Parietal lobe (tissue), 1 donor: ENCODE results near the gene CHCHD4. TPM values are rescaled to one million over a fixed set of nuclear protein-coding genes. Genes with fewer than 3 reads are reported as not detected.

Experiments
- total RNA-seq: library from RNA; depleted of rRNA; stranded (reverse); fragments of >200 nt; gene quantifications from one replicate; pipeline ENCODE4 v1.2.3, GENCODE V29; 2014

Gene CHCHD4
- total RNA-seq = 9.4 TPM

GRCh38 chr3:14124615-14125192 is at the start of gene CHCHD4, which contains the start of gene TMEM43:
Gene CHCHD4 (minus strand): TSS chr3:14124870. CDS start chr3:14124676, 194 bp downstream.
Gene TMEM43 (plus strand): TSS chr3:14125052. CDS start chr3:14125194, 142 bp downstream.

Other genes with a start within 250 kb of the CHCHD4 start
- gene WNT7A, start 244.8 kb downstream of the CHCHD4 start, total RNA-seq = 10.6 TPM
- gene TMEM43, start 182 bp upstream of the CHCHD4 start, total RNA-seq = 42.3 TPM
- gene XPC, start 53.7 kb upstream of the CHCHD4 start, total RNA-seq = 26.3 TPM
- gene LSM3, start 53.9 kb upstream of the CHCHD4 start, total RNA-seq = 9.7 TPM